ENCODE data around the gene SMAD2. TPM values are rescaled to one million over a fixed set of nuclear protein-coding genes. Genes with fewer than 3 reads are reported as not detected.

Gene SMAD2
- total RNA-seq, 4 donors from 2014 or later = 47.4 to 116 (median 72.2) TPM

DNA sequence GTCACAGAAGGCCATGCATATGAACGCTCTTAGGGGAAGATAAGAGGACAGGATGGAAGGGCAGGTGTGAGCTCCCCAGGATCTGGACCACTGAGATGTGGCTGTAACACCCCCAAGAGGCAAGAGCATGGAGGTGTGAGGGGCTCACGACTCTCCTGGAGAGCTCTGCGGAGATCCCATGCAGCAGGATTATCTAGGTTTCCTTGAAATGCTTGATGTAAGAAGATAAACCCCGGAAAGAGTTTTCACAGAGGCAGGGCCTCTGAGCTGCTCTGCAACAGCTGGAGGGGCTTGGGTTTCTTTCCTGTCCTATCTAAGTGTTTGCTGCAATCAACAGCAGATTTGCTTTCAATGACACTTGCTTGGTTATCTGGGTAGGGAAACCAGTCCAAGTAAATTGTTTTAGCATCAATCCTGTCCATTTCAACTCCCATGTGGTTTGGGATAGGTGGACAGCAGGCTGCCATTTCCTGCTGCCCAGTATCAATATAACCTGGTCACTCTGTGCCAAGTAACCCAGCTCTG, 138.9 kb downstream of the SMAD2 start:
- ATAC-seq (ENCODE audit: low FRiP score) (no peak), DNase-seq (ENCODE audit: low spot score) (no peak)
- TF ChIP-seq CTCF (IDR thresholded peaks at IDR 0.05) = no peak

DNA sequence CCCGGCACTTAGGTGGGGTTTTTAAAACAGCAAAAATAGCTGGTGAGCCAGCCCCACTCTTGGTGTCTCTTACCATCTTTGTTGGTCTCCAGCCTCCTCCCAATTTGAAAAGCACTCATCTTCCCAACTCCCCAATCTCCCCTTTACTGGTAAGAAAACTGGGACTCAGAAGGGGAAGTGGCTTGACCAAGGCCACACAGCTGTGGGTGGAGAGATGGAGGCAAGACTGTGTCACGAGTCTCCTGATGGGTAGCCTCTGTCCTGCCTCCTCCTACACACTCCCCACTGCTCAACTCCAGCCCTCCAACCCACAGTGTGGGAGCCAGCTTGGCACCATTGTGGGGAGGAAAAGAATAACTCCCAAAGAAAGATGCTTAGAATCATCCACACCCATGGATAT, 140.4 kb downstream of the SMAD2 start:
- no peak for DNase-seq (ENCODE audit: low spot score)
- no peak for TF ChIP-seq CTCF (IDR thresholded peaks at IDR 0.05)
- ATAC-seq (ENCODE audit: low FRiP score) = no peak

GRCh38 chr18:47788621-47789020, 141.8 kb downstream of the SMAD2 start:
- DNase-seq (ENCODE audit: low spot score) = no peak
- TF ChIP-seq CTCF (IDR thresholded peaks at IDR 0.05) = no peak
- ATAC-seq (ENCODE audit: low FRiP score) = no peak

- no peak for TF ChIP-seq CTCF (IDR thresholded peaks at IDR 0.05)
- no peak for ATAC-seq (ENCODE audit: low FRiP score)
- no peak for DNase-seq (ENCODE audit: low spot score)
These were observed 148.9 kb downstream of the SMAD2 start for GRCh38 chr18:47781561-47781960.

DNA sequence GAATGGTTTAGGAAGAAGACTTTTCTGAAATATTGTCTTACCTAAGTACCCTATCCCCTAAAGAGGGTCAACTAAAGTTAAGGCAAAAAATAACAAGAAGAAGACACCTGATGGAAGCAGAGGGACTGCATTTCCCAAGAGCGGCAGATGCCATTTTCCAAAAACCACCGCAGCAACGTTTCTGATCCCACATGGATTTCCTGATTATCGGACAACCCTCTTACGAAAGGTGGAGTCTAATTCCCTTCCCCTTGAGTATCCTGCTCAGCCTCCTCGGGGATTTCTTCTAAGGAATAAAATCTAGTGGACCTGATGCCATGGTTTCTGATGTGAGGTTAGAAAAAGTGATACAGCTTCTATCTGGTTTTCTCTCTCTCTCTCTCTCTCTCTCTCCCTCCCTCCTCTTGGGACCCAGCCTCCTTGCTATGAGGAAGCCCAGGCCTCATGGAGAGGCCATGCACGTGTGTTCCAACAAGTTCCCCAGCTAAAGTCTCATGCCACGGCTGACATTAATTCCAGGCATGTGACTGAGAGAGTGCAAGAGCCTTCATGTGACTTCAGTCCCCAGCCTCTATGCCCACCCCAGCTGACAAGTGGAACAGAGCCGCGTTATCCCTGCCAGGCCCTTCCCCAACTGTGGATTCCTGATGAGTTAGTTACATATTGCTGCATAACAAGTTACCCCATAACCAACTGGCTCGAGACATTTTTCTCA, 150.3 kb downstream of the SMAD2 start:
- DNase-seq (ENCODE audit: low spot score) (no peak), ATAC-seq (ENCODE audit: low FRiP score) (no peak)
- TF ChIP-seq CTCF (IDR thresholded peaks at IDR 0.05) = no peak

- DNase-seq (ENCODE audit: low spot score) (no peak), ATAC-seq (ENCODE audit: low FRiP score) (no peak)
- no peak for TF ChIP-seq CTCF (IDR thresholded peaks at IDR 0.05)
These were observed 151.1 kb downstream of the SMAD2 start for GRCh38 chr18:47779381-47779780.

GRCh38 chr18:47777626-47778025, 152.8 kb downstream of the SMAD2 start:
- ATAC-seq (ENCODE audit: low FRiP score) (no peak), DNase-seq (ENCODE audit: low spot score) (no peak)
- TF ChIP-seq CTCF (IDR thresholded peaks at IDR 0.05) = no peak

Data from omental fat pad (tissue), 4 donors.